ENCODE results near the gene RANBP9. TPM values are rescaled to one million over a fixed set of nuclear protein-coding genes. Genes with fewer than 3 reads are reported as not detected.

The RANBP9 gene
- total RNA-seq, 1 donor from 2014 or later = 56.2 TPM

DNA sequence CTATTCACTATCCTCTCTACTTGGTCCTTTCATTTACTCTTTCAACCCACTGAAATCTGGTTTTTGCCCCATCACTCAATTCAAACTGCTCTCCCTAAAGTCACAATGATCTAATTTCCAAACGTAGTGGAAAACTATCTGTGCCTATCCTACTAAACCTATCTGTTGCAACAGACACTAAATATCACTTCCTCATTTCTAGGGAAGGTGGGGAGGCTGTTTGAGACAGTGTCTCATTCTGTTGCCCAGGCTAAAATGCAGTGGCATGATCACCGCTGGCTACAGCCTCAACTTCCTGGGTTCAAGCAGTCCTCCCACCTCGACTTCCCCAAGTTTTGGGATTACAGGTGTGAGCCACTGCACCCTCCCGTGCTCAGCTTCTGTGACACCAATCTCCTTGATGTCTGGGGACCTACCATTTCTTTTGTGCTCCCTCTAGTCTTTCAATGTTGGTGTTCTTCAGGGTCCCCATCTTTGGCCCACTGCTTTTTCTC lies 8.8 kb downstream of the RANBP9 start:
- Mint-ChIP-seq H3K36me3 (ENCODE audit: low read depth) (peaks cover 20% of the 10 kb centered on the region), H3K4me1 (peaks cover 20% of the 10 kb centered on the region), H3K27me3 (no peaks in the 10 kb centered on the region), H3K4me3 (no peak overlapping the region), H3K27ac (no peak overlapping the region), H3K9me3 (no peaks in the 10 kb centered on the region)
- no peak for DNase-seq
- intact Hi-C loops (cut with micrococcal nuclease) = no loop called here

DNA sequence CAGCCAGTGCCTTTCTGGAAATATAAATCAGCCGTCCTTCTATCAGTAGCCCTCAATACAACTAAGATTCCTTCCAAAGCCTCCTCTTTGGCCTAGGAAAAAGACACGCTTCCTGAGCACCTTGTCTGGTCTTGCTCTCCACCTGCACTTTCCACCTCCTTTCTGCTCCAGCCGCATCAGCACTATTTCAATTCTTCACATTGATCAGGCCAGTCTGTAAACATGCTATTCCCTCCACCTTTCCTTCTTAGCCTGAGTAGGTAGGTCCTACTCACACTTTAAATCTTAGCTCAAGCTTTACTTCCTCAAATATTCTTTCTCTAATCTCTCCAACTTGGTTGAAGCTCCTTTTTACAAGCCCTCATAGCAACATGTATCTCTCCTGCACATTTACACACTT lies 11.4 kb downstream of the RANBP9 start:
- Mint-ChIP-seq H3K36me3 (ENCODE audit: low read depth) (peaks cover 22% of the 10 kb centered on the region), H3K27me3 (no peaks in the 10 kb centered on the region), H3K4me1 (peaks cover 35% of the 10 kb centered on the region), H3K4me3 (no peak overlapping the region), H3K27ac (no peak overlapping the region), H3K9me3 (no peaks in the 10 kb centered on the region)
- DNase-seq = peak; percentile 46
- intact Hi-C loops (cut with micrococcal nuclease) = no loop called here

DNA sequence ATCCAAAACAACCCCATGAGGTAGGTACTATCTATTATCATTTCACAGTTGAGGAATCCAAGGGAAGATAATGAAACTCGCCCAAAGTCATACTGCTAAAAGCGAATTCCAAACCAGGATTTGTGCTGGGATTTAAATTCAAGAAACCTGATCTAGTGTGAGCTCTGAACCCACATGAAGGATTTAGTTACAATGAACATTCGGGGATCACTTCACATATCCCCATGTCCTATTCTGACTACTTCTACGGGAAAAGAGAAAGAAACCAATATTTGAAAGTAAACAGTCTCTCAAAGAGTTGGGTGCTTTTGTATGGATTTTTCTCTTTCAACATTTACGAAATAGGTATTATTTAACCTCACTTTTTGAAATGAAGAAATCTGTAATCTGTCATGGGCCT lies 12.9 kb downstream of the RANBP9 start:
- peaks cover 27% of the 10 kb centered on the region for H3K36me3 Mint-ChIP-seq (ENCODE audit: low read depth)
- H3K4me3 Mint-ChIP-seq = no peak overlapping the region
- H3K4me1 Mint-ChIP-seq = peaks cover 42% of the 10 kb centered on the region

DNA sequence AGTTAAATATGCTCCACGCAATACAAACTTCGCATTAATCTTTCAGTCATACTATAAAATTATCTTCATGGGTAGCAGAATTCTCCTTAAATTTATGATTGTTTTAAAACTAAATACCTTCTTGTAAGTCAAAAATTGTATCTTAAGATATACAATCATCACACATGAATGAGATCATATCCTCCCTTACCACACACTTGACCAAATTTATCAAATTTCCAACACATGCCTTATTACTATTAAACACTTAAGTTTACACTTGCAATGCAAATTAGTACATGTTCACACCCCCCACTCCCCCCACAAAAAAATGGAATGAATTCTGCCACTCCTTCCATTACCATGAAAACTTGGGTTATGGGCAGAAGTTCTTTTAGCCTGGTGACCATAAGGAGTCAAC lies 13.8 kb downstream of the RANBP9 start:
- DNase-seq = no peak
- H3K27me3 Mint-ChIP-seq = no peaks in the 10 kb centered on the region
- H3K4me3 Mint-ChIP-seq = no peak overlapping the region
- H3K27ac Mint-ChIP-seq = no peak overlapping the region
- H3K4me1 Mint-ChIP-seq = peaks cover 44% of the 10 kb centered on the region
- H3K36me3 Mint-ChIP-seq (ENCODE audit: low read depth) = peaks cover 27% of the 10 kb centered on the region
- intact Hi-C loops (cut with micrococcal nuclease) = no loop called here
- H3K9me3 Mint-ChIP-seq = no peaks in the 10 kb centered on the region

More for the DNA sequence above, 12.9 kb downstream of the RANBP9 start:
- no peaks in the 10 kb centered on the region for H3K9me3 Mint-ChIP-seq
- no peak overlapping the region for H3K27ac Mint-ChIP-seq
- no peak for DNase-seq
- intact Hi-C loops (cut with micrococcal nuclease) = no loop called here
- no peaks in the 10 kb centered on the region for H3K27me3 Mint-ChIP-seq

DNA sequence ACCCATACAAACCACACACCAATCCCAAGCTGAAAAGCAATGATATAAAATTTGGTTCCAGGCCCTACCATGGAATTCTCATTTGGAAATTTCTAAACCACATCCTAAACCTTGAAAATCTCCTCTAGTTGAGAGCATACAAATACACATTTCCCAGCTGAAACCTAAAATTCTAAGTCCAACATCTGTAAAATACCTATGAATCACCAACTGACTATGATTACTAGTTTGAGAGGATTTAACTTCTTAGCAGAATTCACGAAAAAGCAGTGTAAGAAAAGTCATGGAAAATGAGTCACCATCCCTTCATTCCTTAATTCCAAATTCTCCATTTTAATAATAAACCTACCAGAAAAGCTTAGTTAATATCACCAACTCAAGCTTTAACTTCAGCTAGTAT lies 15.4 kb downstream of the RANBP9 start:
- Mint-ChIP-seq H3K36me3 (ENCODE audit: low read depth) (peaks cover 30% of the 10 kb centered on the region), H3K4me3 (no peak overlapping the region), H3K27me3 (no peaks in the 10 kb centered on the region), H3K9me3 (no peaks in the 10 kb centered on the region), H3K27ac (no peak overlapping the region), H3K4me1 (peaks cover 40% of the 10 kb centered on the region)
- no peak for DNase-seq
- intact Hi-C loops (cut with micrococcal nuclease) = no loop called here

DNA sequence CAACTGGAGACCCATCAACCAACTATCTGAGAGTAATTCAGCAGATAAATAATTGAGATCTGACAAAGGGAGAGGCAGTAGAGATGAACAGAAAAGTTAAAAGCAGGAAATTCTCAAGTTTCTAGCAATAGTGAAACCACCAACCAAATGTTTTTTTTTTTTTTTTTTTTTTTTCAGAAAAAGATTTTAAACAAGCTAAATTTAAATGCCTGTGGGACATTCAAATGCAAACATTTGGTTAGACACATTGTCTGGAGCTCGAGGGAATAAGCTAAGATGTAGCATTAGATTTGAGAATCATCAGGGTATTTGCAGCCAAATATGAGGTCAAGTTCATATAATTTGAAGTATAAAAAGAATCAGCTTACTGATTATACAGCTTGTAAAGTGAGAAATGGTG lies 16.4 kb downstream of the RANBP9 start:
- no peak for DNase-seq
- peak overlapping the region; percentile 5 for H3K27ac Mint-ChIP-seq
- no peaks in the 10 kb centered on the region for H3K9me3 Mint-ChIP-seq
- intact Hi-C loops (cut with micrococcal nuclease) = loop anchor here (2.0 kb wide), 1 partner anchor 14 kb away; no protein-coding TSS in a partner anchor
- H3K4me1 Mint-ChIP-seq = peaks cover 39% of the 10 kb centered on the region
- no peaks in the 10 kb centered on the region for H3K27me3 Mint-ChIP-seq
- H3K36me3 Mint-ChIP-seq (ENCODE audit: low read depth) = peaks cover 31% of the 10 kb centered on the region
- peak overlapping the region; percentile 47 for H3K4me3 Mint-ChIP-seq

DNA sequence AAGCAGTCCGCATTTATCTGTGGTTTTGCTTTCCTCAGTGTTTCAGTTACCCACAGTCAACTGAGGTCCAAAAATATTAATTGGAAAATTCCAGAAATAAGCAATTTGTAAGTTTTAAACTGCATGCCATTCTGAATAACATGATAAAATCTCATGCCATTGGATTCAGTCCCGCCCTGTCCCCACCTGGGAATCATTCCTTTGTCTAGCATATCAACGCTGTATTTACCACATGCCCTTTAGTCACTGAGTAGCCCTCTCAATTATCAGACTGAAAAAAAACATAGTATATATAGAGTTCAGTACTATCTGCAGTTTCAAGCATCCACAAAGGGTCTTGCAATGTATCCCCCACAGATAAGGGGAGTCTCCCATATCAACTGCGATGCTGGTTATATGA lies 17.1 kb downstream of the RANBP9 start:
- Mint-ChIP-seq H3K36me3 (ENCODE audit: low read depth) (peaks cover 34% of the 10 kb centered on the region), H3K9me3 (peaks cover 4% of the 10 kb centered on the region), H3K27ac (no peak overlapping the region), H3K4me1 (peaks cover 43% of the 10 kb centered on the region), H3K4me3 (no peak overlapping the region), H3K27me3 (no peaks in the 10 kb centered on the region)
- DNase-seq = no peak
- intact Hi-C loops (cut with micrococcal nuclease) = loop anchor here (2.0 kb wide), 1 partner anchor 14 kb away; no protein-coding TSS in a partner anchor

DNA sequence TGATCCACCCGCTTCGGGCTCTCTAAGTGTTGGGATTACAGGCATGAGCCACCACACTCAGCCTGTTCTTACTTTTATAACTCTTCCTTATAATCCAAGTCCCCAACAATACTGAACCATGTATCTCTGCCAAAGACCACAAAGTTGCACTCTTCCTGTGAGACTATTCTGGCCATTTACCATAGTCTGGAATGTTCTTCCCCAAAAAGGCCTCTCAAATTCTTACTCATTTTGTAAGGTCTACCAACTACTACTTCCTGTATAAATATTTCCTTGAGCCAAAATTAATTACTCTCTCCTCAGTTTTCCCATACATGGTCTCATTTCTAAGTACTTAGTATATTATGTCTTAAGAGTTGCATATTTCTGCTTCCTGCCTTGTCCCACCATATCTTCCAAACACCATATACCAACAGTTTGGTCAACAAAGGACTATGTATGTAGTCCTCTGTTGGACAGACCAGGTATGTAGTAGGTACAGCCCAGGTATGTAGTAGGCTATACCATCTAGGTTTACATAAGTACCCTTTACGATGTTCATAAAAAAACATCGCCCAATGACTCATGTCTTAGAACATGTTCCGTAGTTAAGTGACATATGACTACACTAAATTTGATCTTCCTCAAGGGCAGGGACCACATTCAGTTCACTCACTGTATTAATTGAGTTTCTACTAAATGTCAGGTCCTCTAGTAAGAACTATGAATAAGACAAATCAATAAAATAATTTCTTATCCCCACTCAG lies 22.0 kb downstream of the RANBP9 start:
- Mint-ChIP-seq H3K27ac (peak overlapping the region; percentile 31), H3K4me3 (no peak overlapping the region), H3K9me3 (peaks cover 5% of the 10 kb centered on the region), H3K36me3 (ENCODE audit: low read depth) (peaks cover 45% of the 10 kb centered on the region), H3K27me3 (no peaks in the 10 kb centered on the region), H3K4me1 (peaks cover 48% of the 10 kb centered on the region)
- no peak for DNase-seq
- intact Hi-C loops (cut with micrococcal nuclease) = no loop called here

DNA sequence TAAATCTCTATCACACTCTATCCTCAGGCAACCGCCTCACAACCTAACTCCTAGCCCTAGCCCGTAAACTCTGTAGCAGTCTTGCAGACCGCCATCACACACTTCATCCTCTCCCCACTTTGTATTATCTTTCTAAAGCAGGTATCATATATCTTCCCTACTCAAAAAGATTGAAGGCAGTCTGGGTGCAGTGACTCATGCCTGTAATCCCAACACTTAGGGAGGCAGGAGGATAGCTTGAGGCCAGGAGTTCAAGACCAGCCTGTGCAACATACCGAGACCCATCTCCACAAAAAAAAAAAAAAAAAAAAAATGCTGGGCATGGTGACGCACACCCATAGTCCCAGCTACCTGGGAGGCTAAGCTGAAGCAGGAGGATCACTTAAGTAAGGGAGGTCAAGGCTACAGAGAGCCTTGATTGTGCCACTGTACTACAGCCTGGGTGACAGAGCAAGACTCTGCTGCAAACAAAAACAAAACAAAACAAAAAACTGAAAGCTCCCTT lies 22.9 kb downstream of the RANBP9 start:
- intact Hi-C loops (cut with micrococcal nuclease) = no loop called here
- peaks cover 5% of the 10 kb centered on the region for H3K9me3 Mint-ChIP-seq
- H3K36me3 Mint-ChIP-seq (ENCODE audit: low read depth) = peaks cover 47% of the 10 kb centered on the region
- peak overlapping the region; percentile 50 for H3K27ac Mint-ChIP-seq
- DNase-seq = no peak
- no peak overlapping the region for H3K4me3 Mint-ChIP-seq
- no peaks in the 10 kb centered on the region for H3K27me3 Mint-ChIP-seq
- H3K4me1 Mint-ChIP-seq = peaks cover 51% of the 10 kb centered on the region

DNA sequence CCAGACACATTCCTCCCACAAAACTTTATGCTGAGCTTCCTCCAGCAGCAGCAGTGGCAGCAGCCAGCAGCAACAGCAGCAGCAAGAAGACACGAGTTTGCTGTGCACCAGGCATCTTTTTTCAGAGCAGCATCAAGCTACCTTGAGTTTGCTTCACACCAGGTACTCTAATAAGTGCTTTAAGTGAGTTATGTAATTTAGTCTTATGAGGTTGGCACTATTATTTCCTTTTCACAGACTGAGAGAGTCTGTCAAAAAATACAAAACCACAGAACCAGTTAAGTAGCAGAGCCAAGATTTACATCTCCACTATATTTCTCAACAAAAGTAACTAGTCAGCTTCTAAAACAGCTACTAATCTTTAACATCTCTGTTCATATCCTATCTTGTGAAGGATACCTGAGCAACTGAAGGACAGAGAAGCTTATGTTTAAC lies 23.7 kb downstream of the RANBP9 start:
- H3K4me1 Mint-ChIP-seq = peaks cover 52% of the 10 kb centered on the region
- no peak for DNase-seq
- peak overlapping the region; percentile 43 for H3K27ac Mint-ChIP-seq
- H3K27me3 Mint-ChIP-seq = no peaks in the 10 kb centered on the region
- H3K4me3 Mint-ChIP-seq = peak overlapping the region; percentile 25
- peaks cover 49% of the 10 kb centered on the region for H3K36me3 Mint-ChIP-seq (ENCODE audit: low read depth)
- peaks cover 5% of the 10 kb centered on the region for H3K9me3 Mint-ChIP-seq
- intact Hi-C loops (cut with micrococcal nuclease) = no loop called here

DNA sequence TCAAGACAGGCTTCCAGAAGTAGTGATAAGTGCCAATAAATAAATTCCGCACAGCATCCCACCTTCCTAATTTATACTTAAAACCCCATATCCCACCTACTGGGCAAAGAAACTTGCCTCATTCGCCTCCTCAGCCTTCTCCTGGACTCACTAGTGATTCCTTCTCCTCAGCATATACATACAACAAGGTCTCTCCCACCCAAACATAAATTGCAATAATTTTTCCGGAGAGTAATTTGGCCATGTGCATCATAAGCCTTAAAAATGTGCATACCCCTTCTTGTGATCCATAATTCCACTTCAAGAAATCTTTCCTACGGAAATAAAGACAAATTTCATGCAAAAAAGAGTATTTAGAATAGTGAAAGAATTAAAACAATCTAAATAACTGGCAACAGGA lies 26.8 kb downstream of the RANBP9 start:
- peaks cover 8% of the 10 kb centered on the region for H3K9me3 Mint-ChIP-seq
- no peaks in the 10 kb centered on the region for H3K27me3 Mint-ChIP-seq
- no peak overlapping the region for H3K4me3 Mint-ChIP-seq
- intact Hi-C loops (cut with micrococcal nuclease) = no loop called here
- no peak overlapping the region for H3K27ac Mint-ChIP-seq
- DNase-seq = no peak
- H3K36me3 Mint-ChIP-seq (ENCODE audit: low read depth) = peaks cover 45% of the 10 kb centered on the region
- H3K4me1 Mint-ChIP-seq = peaks cover 54% of the 10 kb centered on the region

DNA sequence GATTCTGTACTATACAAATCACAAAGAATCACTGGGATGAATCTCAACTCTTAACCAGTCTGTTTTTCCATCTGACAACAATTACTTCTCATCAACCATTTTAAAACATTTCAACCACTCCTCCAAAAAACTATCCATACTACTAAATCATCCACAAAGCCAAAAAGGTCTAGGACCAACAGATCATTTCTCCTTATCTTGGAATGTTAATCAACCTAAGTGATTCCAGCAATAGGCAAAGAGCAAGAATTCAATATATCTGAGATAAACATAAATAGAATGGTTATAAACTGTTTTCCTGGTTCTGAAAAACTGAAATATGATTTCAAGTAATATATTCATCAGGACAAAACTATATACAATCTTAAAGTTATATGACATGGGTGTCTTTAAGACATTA lies 28.6 kb downstream of the RANBP9 start:
- DNase-seq = no peak
- Mint-ChIP-seq H3K27ac (peak overlapping the region; percentile 6), H3K36me3 (ENCODE audit: low read depth) (peaks cover 40% of the 10 kb centered on the region), H3K27me3 (no peaks in the 10 kb centered on the region), H3K4me1 (peaks cover 42% of the 10 kb centered on the region), H3K9me3 (peaks cover 5% of the 10 kb centered on the region), H3K4me3 (no peak overlapping the region)
- intact Hi-C loops (cut with micrococcal nuclease) = no loop called here

DNA sequence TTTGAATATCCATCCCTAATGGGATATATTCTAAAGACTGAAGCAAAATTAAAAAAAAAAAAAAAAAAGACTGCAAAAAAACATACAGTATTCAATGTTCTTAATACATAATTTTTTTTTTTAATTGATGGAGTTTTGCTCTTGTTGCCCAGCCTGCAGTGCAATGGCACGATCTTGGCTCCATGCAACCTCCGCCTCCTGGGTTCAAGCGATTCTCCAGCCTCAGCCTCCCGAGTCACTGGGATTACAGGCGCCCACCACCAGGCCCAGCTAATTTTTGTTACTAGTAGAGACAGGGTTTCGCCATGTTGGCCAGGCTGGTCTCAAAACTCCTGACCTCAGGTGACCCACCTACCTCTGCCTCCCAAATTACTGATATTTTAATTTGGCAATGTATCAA lies 29.3 kb downstream of the RANBP9 start:
- Mint-ChIP-seq H3K9me3 (peaks cover 5% of the 10 kb centered on the region), H3K4me3 (no peak overlapping the region), H3K36me3 (ENCODE audit: low read depth) (peaks cover 34% of the 10 kb centered on the region), H3K4me1 (peaks cover 35% of the 10 kb centered on the region), H3K27me3 (no peaks in the 10 kb centered on the region), H3K27ac (peak overlapping the region; percentile 2)
- intact Hi-C loops (cut with micrococcal nuclease) = no loop called here
- no peak for DNase-seq

DNA sequence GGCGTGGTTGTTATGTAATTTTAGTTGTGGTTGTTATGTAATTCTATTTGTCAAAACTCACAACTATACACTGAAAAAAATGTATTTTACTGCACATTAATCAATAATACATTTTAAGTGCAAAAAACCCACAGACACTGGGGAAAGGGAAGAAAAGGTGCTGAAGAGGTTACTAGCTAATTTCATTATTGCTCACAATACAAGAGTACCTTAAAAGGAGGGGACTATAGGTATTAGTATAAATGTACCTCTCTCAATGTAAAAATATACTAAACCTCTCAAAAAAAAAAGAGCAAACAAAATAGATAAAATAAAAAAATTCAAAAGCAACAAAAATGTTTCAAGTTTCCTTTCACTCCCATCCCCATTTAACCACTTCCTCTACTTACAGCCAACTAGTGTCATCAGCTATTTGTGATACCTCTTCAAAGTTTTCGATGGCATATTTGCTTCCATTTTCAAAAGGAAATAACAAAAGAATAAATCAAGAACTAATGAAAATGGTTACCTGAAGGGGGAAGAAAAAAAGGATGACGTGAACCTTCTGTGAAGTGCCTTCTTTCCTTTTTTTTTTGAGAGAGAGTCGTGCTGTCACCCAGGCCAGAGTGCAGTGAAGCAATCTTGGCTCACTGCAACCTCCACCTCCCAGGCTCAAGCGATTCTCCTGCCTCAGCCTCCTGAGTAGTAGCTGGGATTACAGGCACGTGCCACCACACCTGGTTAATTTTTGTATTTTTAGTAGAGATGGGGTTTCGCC lies 30.2 kb downstream of the RANBP9 start:
- H3K4me1 Mint-ChIP-seq = peaks cover 34% of the 10 kb centered on the region
- H3K36me3 Mint-ChIP-seq (ENCODE audit: low read depth) = peaks cover 38% of the 10 kb centered on the region
- intact Hi-C loops (cut with micrococcal nuclease) = loop anchor here (2.0 kb wide), 1 partner anchor 29 kb away; the partner anchor contains the start of gene RANBP9
- no peaks in the 10 kb centered on the region for H3K27me3 Mint-ChIP-seq
- H3K4me3 Mint-ChIP-seq = peak overlapping the region; percentile 60
- peak; percentile 73 for DNase-seq
- H3K27ac Mint-ChIP-seq = peak overlapping the region; percentile 79
- H3K9me3 Mint-ChIP-seq = peaks cover 12% of the 10 kb centered on the region
